Activated CD8-positive, alpha-beta memory T cell treated with anti-CD3 and anti-CD28 coated beads, Interleukin-2, amount 50 U/mL, for 24 hours (primary cell): Measurements from ENCODE around the gene TTC34.
"Not testable (repeated sequence)": the region's sequence is repeated elsewhere in the genome, so short reads cannot be mapped to it uniquely, and the experiment has no call there.

Experiments
- DNase-seq: peaks from one replicate; pipeline ENCODE4 v3.0.0-alpha.2; 2020; ENCODE audit errors: extremely low read depth

The TTC34 gene

DNA sequence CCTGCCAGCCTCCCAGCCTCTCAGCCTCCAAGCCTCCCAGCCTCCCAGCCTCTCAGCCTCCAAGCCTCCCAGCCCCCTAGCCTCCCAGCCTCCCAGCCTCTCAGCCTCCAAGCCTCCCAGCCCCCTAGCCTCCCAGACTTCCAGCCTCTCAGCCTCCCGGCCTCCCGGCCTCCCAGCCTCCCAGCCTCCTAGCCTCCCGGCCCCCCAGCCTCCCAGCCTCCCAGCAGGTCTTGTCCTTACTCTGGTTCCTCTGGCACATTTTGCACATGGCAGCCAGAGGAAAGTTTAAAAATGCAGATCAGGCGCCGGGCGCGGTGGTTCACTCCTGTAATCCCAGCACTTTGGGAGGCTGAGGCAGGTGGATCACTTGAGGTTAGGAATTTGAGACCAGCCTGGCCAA lies 2.5 kb downstream of the TTC34 start:
- DNase-seq, result not testable (repeated sequence)

DNA sequence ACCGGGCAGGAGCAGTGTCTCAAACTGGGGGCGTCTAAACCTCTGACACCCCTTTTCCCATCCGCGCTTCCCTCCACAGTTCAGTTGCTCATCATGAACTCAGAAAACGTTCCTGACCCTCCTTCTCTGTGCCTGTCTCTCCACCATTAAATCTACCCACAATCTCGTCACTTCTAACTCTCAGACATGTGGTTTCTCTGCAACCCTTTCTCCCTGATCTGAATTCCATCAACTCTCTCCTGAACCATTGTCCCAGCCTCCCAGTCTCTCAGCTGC lies 3.8 kb downstream of the TTC34 start:
- no peak for DNase-seq

DNA sequence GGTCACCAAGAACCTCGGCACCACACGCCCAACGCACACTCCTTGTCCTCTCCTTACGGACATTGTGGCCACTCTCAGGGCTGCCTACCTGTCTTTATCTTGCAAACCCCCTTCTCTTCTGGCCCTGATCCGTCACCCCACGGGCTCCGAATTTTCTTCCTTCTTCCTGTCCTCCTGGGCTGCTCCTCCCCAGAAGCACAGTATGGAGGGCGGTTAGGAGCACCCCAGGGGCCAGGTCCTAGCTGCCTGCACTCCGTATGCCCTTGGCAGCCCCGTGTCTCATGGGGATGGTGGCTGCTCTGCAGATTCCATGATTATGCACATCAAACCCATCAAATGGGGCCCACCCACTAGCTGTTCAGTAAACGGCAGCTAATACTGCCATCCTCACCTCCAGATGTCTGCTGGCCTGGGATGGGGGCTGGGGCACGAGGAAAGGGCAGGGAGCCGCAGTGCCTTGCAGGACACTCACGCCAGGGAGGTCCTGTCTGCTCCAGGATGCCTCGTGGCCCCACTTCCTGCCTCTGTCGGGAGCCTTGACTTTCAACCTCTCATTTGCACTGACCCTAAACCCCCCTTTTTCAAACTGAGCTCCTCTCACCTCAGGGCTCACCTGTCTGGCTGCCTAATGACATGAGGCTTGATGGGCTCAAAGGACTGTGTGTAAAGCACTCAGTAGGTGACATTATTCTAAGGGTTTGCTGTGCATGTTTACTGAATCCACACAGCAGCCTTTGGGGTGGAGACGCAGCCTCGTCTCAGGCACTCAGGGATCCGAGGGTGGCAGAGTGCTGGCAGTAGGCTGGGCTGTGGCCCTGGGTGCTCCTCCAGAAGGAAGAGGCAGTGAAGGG lies 4.4 kb downstream of the TTC34 start:
- no peak for DNase-seq

DNA sequence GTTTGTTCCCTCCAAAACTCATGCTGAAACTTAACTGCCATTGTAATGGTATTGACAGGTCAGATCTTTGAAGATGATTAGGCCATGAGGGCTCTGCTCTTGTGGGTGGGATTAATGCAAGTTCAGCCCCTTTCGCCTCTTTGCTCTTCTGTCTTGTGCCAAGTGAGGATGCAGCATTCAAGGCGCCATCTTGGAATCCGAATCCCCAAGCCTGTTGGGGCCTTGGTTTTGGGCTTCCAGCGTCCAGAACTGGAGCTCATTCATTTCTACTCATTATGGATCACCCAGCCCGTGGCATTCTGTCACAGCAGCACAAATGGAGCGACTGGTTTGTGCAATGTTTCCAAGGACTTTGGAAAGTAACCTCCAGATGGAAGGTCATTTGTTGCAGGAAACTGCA lies 5.6 kb downstream of the TTC34 start:
- no peak for DNase-seq

DNA sequence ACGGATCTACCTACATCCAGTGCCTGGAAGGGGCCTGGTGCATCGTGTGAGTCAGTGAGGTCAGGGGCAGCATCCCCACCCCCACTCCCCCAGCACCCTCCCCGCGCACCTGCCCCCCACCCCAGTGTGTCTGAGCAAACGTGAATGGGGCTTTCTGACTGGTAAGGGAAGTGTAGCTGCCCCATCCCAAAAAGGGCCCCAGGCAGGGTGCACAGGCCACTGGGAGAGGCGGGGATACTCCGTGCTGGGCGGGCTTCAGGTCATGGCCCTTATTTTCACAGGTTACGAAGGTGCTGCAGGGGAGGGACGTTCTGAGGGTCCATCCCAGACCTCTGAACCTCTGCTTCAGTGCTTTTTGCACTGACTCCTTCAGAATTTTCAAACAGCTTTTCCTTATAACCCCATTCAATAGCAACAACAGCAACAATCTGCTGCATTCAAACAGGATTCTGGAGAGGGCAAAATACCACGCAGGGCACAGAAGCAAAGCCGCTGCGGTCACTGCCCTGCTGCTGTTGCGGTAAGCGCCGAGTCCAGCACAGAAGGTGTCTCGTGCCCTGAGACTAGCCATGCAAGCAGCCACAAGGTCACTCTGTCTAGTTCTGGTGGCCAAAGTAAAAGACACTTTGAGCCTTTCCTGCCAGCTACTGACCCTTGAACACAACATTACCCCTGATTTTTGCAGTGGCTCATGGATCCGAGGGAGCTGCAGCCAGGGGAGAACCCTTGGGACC lies 10.3 kb downstream of the TTC34 start:
- DNase-seq, result no peak

DNA sequence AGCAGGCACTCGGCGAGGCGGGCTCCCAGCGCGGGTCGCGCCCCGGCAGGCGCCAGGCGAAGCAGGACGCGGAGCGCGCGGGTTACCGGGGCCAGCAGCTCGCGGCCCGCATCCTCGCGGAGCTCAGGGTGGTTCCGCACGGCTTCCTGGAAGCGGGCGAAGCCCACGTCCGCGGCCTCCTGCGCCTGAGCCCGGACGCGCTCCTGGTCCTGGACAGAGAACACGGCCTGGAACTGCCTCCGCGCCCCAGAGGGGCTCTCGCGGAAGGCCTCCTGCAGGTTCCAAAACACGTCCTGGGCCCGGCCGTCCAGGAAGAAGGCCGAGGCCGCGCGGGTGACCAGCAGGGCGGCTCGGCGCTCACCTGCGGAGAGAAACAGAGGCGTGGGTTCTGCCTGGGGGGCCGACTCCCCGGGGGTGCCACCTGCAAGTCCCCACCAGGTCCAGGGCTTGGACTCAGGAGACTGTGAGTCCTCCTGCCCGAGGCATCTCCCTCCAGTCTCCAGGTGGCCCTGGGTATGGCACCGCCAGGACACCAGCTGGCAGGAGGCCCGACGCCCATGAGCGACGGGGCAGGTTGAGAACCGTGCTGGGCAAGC lies 11.4 kb downstream of the TTC34 start:
- DNase-seq, result no peak

DNA sequence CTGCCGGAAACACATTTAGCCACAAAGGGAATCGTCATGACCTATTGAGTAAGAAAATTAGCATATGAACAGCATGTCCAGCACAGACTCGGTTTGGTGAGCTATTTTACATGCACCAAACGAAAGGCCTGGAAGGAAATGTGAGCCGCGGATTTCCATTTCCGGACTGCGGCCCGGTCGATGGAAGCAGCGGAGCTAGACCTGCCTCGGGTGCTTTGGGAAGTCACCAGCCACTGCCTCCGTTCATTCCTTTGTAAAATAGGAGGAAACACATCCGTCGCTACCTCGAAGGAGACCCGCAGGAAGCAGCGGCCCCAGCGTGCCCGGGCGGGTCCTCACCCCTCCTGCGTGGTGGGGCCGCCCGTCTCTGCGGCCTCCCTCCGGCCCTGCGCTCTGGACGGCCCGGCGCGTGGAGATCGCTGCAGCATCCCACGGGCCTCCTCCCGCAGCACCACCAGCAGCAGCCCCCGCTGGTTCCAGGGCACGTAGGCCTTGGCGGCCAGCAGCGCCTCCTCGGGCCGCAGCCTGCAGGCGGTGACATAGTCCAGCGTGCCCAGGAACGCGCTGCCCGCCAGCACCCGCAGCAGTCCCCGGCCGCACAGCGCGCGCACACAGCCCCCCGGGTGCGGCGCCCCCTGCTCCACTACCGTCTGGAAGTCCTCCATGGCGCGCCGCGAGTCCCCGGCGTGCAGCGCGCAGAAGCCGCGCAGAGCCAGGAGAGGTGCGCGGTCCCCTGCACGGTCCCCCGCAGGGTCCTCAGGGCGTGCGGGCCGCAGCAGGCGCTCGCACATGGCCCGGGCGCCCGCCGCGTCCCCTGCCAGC lies 12.1 kb downstream of the TTC34 start:
- no peak for DNase-seq

DNA sequence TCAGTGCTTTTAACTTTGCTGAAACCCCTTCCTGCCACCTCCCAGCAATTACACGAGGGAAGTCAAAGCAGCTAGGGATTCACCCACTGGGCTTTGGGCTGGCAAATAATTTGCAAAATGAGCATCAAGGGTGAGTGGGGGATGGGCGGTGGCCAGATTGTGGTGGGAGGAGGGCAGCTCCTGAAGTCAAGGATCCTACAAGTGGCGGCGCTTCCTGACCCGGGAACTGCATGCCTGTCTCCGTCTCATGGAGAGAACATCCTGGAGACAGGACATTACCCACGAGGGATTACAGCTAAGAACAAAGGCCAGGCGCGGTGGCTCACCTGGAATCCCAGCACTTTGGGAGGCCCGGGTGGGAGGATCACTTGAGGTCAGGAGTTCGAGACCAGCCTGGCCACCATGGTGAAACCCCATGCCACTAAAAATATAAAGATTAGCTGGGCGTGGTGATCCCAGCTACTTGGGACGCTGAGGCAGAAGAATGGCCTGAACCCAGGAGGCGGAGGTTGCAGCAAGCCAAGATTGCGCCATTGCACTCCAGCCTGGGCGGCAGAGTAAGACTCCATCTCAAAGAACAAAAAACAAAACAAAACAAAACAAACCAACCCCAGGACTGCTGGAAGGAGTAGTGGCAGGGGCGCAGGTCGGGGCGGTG lies 12.9 kb downstream of the TTC34 start:
- no peak for DNase-seq

DNA sequence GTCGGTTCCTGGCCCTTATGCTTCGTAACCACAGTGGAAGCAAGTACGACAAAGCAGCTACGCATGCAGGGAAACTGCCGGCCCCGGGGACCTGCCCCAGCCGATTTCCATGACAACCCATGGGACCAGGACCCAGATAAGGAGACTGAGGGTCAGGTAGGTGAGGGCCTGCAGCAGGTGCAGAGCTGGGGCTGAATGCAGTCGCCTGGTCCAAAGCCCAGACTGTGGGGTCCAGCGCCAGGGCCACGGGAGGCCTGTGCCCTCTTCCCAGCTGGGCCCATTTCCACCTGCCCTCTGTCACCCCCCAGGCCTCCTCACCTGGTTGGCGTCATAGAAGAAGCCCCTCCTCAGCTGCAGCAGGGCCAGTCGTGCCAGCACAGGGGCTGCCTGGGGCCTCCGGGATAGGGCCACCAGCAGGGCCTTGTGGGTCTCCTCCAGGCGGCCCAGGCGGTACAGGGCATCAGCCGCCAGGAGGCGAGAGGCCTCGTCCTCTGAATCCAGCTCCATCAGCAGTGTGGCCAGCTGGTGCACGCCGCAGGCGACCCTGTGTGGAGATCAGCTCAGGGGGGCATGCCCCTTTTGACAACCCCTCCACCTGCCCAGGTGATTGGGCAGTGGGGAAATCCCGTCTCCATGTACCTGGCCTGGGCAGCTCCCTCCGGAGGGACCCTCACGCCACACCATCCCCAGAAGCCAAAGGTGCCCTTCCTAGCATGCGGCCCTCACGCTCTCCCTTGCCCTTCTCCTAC lies 14.2 kb downstream of the TTC34 start:
- no peak for DNase-seq

DNA sequence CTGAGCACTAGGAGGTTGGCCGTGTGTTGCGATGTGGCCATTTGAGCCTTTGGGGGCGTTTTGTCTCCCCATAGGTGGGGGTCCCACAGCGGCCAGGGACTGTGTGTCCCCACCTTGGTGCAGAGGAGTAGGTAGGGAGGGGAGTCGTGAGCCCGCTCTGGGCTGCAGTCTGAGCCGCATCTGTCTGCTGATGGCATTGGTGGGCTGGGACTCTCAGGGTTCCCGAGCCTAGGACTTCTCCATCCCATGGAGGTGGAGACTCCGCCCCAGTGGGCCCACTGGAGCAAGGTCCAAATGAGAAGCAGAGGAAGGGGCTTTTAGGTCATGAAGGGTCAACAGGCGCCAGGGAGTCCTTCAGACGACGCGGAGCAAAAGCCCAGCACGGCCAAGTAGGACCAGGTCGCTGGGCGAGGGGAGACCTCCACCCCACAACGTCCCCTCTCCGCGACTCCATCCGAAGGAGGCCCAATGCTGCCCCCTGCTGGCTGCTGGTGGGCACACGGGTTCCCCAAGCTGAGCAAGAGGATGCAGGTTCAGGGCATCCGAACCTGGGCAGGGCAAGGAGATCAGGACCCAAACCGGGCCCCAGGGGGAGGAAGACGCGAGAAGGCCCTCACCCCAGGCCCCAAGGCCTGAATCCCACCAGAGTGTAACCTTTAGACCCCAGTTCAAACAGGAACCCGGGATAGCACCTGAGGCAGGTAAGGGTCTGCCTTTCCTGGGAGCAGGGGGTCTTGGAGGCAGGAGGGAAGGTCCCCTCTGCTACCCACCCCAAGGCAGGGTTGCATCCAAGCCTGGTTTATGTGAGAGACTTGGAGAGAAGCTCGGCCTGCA lies 14.9 kb downstream of the TTC34 start:
- peak; percentile 20 for DNase-seq

DNA sequence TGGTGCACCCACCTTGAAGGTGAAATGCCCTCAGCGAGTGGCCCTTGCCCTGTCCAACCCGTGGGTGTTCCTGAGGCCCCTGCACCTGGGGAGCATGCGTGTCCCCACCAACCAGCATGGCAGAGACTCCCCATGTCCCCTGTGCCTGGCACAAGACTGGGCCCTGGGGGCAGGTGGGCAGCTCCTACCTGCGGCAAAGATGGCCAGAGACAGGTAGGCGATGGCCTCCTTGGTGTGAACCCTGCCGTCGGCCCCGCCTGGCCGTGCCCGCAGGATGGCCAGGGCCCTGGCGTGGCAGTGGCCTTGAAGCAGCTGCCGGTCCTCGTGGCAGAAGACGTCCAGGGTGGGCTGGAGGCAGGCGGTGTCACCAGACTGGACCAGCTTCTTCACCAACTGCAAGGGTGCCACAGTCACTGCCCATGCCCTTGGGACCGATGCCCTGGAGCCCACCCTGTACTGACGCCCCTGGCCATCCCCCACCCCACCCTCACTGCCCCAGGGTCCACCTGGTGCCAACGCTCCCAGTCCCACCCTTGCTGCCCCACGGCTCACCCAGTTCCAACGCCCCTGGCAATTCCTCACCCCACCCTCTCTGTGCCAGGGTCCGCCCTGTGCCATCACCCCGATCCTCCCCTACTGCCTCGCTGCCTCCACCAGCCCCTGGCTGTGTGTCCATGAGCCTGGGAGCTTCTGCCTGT lies 15.7 kb downstream of the TTC34 start:
- DNase-seq, result no peak

DNA sequence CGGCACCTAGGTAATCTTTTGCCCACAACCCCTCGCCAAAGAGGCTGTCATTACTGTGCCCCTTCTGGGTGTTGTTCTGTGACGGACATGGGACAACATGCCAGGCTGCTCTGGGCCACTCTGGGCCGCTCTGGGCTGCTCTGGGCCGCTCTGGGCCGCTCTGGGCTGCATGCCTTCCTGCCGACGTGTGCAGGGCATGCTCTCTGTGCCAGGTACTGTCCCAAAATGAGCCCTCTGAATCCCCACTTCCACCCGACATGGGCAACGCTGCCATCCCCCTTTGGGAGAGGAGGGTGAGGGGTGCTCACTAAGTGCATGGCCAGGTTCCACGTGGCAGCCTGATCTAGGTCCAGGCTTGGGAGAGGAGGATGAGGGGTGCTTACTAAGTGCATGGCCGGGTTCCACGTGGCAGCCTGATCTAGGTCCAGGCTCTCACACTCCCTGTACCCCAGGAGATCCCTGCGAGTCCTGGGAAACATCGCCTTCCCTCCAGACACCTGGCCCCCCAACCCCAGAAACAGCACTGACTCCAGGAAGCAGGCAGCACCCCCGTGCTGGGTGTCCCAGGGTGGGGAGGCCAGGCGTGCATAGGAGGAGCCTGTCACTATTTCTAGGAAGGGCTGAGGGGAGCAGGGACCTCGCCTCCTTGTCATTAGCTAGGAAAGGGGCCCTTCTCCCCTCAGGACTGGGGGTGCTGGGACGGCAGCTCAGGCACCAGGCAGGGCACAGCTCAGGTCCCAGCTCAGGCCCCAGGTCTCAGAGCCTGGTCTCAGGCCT lies 16.5 kb downstream of the TTC34 start:
- DNase-seq, result no peak

DNA sequence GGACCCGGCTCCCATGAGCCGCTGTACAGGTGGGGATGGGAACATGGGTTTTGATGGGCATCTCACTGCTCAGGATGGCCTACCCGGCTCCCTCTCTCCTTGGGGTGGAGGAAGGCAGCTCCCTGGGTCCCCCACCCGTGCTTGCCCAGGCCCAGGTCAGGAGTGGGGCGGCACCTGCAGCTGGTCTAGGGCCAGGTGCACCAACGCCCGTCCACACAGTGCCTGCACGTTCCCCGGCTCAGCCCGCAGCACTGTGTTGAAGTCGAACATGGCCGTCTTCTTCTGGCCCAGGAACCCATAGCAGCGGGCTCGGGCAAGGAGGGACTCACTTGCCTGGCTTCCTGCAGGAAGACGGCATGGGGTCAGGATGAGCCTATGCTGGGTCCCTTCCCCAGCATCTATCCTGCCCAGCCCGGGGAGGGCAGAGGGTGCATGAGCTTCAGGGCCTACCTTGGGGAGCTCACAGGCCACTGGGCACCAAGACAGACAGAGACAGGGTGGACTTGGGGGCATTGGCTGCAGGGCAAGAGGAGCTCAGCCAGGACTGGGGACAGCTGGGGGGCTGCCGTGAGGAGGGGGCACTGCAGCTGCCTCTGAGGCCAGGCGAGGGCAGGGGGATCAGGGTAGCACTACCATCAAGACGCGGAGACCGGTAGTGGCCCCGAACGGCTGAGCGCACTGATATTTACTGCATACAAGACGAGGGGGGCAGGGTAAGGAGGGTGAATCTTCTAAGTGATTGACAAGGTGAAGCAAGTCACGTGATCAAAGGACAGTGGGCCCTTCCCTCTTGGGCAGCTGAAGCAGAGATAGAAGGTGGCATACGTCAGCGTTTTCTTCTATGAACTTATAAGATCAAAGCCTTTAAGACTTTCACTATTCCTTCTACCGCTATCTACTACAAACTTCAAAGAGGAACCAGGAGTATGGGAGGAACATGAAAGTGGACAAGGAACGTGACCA lies 17.8 kb downstream of the TTC34 start:
- DNase-seq, result no peak

DNA sequence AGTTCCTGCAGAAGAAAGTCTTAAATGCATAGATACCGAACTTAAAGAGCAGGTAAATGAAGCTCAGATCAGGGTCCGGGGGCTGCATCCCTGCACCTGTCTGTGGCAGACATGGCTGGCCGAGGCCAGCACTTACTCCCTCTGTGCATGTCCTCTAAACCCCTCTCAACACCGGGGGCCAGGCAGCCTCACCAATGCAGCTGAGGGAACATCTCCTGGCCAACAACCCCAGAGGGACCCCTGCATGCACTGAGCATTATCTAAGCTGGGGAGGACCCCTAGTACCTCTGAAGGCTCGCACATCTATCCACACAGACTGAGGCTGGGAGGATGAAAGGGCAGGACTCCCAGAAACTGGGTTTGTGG lies 18.4 kb downstream of the TTC34 start:
- no peak for DNase-seq

DNA sequence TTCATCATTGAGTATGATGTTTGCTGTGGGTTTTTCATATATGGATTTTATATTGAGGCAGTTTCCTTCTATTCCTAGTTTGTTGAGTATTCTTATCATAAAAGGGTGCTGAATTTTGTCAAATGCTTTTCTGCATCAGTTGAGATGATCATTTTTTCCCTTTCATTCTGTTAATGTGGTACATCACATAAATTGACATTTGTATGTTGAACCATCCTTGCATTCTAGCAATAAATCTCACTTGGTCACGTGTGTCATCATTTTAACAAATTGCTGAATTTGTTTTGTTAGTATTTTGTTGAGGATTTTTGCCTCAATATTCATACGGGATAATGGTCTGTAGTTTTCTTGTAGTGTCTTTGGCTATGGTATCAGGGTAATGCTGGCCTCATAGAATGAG lies 19.9 kb downstream of the TTC34 start:
- DNase-seq, result no peak

DNA sequence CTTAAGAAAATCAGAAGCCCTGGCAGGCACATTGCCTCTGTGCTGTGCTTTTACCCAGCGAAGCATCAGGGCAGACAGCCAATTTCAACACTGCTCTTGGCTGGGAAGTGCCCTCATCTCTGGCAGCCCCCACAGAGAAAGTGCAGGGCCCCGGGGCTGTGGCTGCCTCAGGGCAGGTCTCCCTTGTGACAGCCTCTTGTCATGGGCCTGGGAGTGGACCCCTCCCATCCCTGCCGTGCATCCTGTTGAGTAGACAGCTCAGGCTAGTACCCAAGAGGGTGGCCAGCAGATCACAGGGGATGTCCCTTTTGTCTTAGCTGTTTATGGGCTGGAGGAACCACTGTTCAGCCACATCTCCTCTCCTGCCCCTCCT lies 23.3 kb downstream of the TTC34 start:
- no peak for DNase-seq

DNA sequence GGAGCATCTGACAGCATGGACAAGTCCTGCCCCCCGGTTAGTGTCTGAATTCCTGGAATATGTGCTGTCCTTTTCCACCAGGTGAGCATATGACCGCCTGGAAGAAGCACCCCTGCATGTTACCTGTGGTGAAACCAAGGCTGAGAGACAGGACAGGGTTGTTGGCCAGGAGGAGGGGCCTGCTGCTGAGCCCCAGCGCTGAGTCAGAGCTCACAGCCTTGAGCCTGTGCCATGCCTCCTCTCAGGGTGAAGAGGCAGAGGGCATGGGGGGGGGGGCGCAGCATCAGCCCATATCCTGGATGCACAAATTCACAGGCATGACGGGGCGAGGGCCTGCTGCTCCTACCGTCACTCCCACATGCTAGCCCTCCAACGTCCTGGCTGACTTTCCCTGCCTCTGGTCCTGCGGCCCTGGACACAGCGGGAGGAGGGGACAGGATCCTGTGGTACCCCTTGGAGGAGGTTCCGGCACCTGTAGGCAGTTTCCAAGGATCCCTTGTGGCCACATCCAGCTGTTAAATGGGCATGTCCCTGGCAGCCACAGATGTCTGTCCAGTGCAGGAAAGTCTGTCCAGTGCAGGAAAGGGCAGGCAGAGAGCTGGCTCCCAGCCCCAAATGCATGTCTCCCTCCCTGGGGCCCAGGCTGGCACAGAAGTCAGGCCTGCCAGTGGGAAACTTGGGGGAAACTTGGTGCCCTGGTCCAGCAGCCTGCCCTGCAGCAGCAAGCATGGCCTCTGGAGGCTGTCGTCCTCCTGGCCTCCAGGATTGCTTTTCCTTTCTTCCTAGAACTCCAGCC lies 23.9 kb downstream of the TTC34 start:
- DNase-seq, result no peak
